ENCODE data around the gene VPS35L. TPM values are rescaled to one million over a fixed set of nuclear protein-coding genes. Genes with fewer than 3 reads are reported as not detected.

VPS35L gene
- total RNA-seq, result 10 to 100 TPM; 58.8 to 74.0 TPM

GRCh38 chr16:19555186-19555937 is at the start of gene VPS35L:
TSS of gene VPS35L (plus strand) at chr16:19555703. CDS start at chr16:19555730, 27 bp downstream.
- H3K9me3 ChIP-seq, result no peaks in the 10 kb centered on the region
- peak within 1 kb of the TSS; percentile 48 to 60 for H3K4me3 ChIP-seq
- peak within 1 kb of the TSS; percentile 85 for H3K27ac ChIP-seq
- TF ChIP-seq CTCF (IDR thresholded peaks at IDR 0.05), result peak; percentile 63 to 85 (median 74)
- peak; percentile 50 for TF ChIP-seq POLR2A (IDR thresholded peaks at IDR 0.05)
- TF ChIP-seq POLR2AphosphoS5 (IDR thresholded peaks at IDR 0.05), result peak; percentile 91
- no peaks in the 10 kb centered on the region for H3K27me3 ChIP-seq (replicated peaks; ENCODE audit: insufficient read depth)
- no peaks in the 10 kb centered on the region for H3K36me3 ChIP-seq
- intact Hi-C loops (cut with DNase I), result loop anchor here (2.0 to 5.0 kb wide), 3 partner anchors 31 to 332 kb away; no protein-coding TSS in a partner anchor
- under 1% methylated on average over 52 of the region's 53 CpGs for WGBS
- no peaks in the 10 kb centered on the region for H3K4me1 ChIP-seq (replicated peaks)
- DNase-seq (ENCODE audit: low spot score), result peak; percentile 90

- H3K27me3 ChIP-seq (replicated peaks; ENCODE audit: insufficient read depth), result no peaks in the 10 kb centered on the region
- no peak for TF ChIP-seq POLR2AphosphoS5 (IDR thresholded peaks at IDR 0.05)
- H3K9me3 ChIP-seq, result no peaks in the 10 kb centered on the region
- 89% methylated on average over 4 of the region's 4 CpGs for WGBS
- no peak overlapping the region for H3K4me3 ChIP-seq
- no peak overlapping the region for H3K27ac ChIP-seq
- H3K4me1 ChIP-seq (replicated peaks), result peaks cover 7% of the 10 kb centered on the region
- intact Hi-C loops (cut with DNase I), result no loop called here
- no peak for DNase-seq (ENCODE audit: low spot score)
- H3K36me3 ChIP-seq, result no peaks in the 10 kb centered on the region
These were observed 48.5 kb upstream of the VPS35L start for GRCh38 chr16:19506965-19507364.

DNA sequence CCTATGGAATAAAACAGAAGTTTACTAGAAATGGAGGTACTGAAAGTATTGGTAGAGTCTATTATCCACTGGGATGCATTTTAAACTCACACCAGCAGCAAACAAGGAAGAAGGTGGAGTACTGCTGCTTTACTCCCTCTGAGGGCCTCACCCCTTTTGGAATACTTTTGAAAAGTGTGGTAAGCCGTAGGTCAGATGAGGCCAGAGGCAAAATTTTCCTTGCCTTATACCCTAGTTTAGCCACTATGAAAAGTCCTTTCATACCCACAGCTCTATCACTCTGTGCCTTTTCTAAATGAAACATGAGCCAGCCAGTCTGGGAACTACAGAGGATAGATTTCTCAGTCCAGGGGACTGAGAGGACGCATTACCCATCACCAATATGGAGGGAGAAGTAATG is 47.6 kb upstream of the VPS35L start:
- 97% methylated on average over 2 of the region's 2 CpGs for WGBS
- H3K27me3 ChIP-seq (replicated peaks; ENCODE audit: insufficient read depth), result no peaks in the 10 kb centered on the region
- no peak overlapping the region for H3K4me3 ChIP-seq
- DNase-seq (ENCODE audit: low spot score), result no peak
- H3K9me3 ChIP-seq, result no peaks in the 10 kb centered on the region
- H3K36me3 ChIP-seq, result no peaks in the 10 kb centered on the region
- peaks cover 7% of the 10 kb centered on the region for H3K4me1 ChIP-seq (replicated peaks)
- no peak overlapping the region for H3K27ac ChIP-seq
- intact Hi-C loops (cut with DNase I), result no loop called here
- TF ChIP-seq CTCF (IDR thresholded peaks at IDR 0.05) (no peak), POLR2AphosphoS5 (IDR thresholded peaks at IDR 0.05) (no peak), POLR2A (IDR thresholded peaks at IDR 0.05) (no peak)

- intact Hi-C loops (cut with DNase I), result no loop called here
- no peak for DNase-seq (ENCODE audit: low spot score)
- no peaks in the 10 kb centered on the region for H3K9me3 ChIP-seq
- TF ChIP-seq CTCF (IDR thresholded peaks at IDR 0.05), result no peak
- TF ChIP-seq POLR2A (IDR thresholded peaks at IDR 0.05), result no peak
- TF ChIP-seq POLR2AphosphoS5 (IDR thresholded peaks at IDR 0.05), result no peak
- H3K4me3 ChIP-seq, result no peak overlapping the region
- H3K27ac ChIP-seq, result no peak overlapping the region
- H3K27me3 ChIP-seq (replicated peaks; ENCODE audit: insufficient read depth), result no peaks in the 10 kb centered on the region
- H3K4me1 ChIP-seq (replicated peaks), result peaks cover under 1% of the 10 kb centered on the region
- no peaks in the 10 kb centered on the region for H3K36me3 ChIP-seq
These were observed 43.2 kb upstream of the VPS35L start for GRCh38 chr16:19512297-19512696.

DNA sequence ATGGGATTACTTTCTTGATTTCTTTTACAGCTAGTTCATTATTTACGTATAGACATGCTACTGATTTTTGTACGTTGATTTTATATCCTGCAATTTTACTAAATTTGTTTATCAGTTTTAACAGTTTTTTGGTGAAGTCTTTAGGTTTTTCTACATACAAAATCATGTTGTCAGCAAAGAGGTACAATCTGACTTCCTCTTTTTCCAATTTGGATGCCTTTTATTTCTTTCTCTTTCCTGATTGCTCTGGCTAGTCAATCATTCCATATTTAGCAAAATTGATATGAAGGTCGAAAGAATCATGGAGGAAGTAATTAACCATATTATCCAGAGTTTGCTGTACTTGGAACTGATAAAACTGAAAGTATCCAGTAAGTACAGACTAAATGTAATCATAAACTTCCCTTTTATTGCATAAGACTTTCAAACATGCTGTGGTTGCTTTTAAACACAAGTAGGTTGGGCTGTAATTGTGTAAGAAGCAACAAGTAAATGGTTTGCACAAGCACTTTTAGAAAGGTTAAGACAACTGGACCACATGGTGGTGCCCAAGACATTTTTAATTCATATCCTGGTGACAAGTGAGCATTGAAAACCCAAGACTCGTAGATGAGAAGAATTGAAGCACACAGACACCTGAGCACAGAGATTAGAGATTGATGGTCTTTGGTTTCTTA is 42.0 kb upstream of the VPS35L start:
- no peaks in the 10 kb centered on the region for H3K36me3 ChIP-seq
- peaks cover 4% of the 10 kb centered on the region for H3K4me1 ChIP-seq (replicated peaks)
- H3K9me3 ChIP-seq, result no peaks in the 10 kb centered on the region
- WGBS, result 79% methylated on average over 4 of the region's 4 CpGs
- no peak overlapping the region for H3K27ac ChIP-seq
- TF ChIP-seq POLR2A (IDR thresholded peaks at IDR 0.05), result no peak
- no peak for TF ChIP-seq CTCF (IDR thresholded peaks at IDR 0.05)
- no peak for TF ChIP-seq POLR2AphosphoS5 (IDR thresholded peaks at IDR 0.05)
- intact Hi-C loops (cut with DNase I), result no loop called here
- DNase-seq (ENCODE audit: low spot score), result no peak
- H3K4me3 ChIP-seq, result no peak overlapping the region
- no peaks in the 10 kb centered on the region for H3K27me3 ChIP-seq (replicated peaks; ENCODE audit: insufficient read depth)

Data from prostate gland (tissue), 2 donors.